PFSK-1 (cell line): ENCODE data around the gene C1QTNF9.

Experiments
- POLR2AphosphoS5 ChIP-seq: IDR thresholded peaks from 2 replicates; pipeline ENCODE4 v1.6.1; 2012; ENCODE audit warnings: low read depth, mild to moderate bottlenecking, control low read depth, low read length, moderate library complexity
- SIN3A ChIP-seq: IDR thresholded peaks from 2 replicates; pipeline ENCODE4 v1.6.1; 2012; ENCODE audit warnings: mild to moderate bottlenecking, low read length, moderate library complexity, borderline replicate concordance; ENCODE audit not compliant: insufficient read depth
- TAF1 ChIP-seq: IDR thresholded peaks from 2 replicates; pipeline ENCODE4 v1.6.1; 2012; ENCODE audit warnings: low read length, control low read depth, borderline replicate concordance; ENCODE audit not compliant: insufficient read depth
- TF ChIP-seq, protein P1 (sequence below), 2 experiments: IDR thresholded peaks; 2 replicates each; pipeline versions ENCODE4 v1.6.1 to v1.8.0; 2011 to 2012; ENCODE audit warnings: low read depth in 2 of 2, low read length in 2 of 2, control low read depth in 1 of 2, inconsistent platforms in 1 of 2, mild to moderate bottlenecking in 1 of 2, moderate library complexity in 1 of 2; ENCODE audit not compliant: insufficient read depth in 1 of 2

- TF ChIP-seq POLR2AphosphoS5 (no peak), SIN3A (no peak), TAF1 (no peak)
- TF ChIP-seq, protein P1, sequence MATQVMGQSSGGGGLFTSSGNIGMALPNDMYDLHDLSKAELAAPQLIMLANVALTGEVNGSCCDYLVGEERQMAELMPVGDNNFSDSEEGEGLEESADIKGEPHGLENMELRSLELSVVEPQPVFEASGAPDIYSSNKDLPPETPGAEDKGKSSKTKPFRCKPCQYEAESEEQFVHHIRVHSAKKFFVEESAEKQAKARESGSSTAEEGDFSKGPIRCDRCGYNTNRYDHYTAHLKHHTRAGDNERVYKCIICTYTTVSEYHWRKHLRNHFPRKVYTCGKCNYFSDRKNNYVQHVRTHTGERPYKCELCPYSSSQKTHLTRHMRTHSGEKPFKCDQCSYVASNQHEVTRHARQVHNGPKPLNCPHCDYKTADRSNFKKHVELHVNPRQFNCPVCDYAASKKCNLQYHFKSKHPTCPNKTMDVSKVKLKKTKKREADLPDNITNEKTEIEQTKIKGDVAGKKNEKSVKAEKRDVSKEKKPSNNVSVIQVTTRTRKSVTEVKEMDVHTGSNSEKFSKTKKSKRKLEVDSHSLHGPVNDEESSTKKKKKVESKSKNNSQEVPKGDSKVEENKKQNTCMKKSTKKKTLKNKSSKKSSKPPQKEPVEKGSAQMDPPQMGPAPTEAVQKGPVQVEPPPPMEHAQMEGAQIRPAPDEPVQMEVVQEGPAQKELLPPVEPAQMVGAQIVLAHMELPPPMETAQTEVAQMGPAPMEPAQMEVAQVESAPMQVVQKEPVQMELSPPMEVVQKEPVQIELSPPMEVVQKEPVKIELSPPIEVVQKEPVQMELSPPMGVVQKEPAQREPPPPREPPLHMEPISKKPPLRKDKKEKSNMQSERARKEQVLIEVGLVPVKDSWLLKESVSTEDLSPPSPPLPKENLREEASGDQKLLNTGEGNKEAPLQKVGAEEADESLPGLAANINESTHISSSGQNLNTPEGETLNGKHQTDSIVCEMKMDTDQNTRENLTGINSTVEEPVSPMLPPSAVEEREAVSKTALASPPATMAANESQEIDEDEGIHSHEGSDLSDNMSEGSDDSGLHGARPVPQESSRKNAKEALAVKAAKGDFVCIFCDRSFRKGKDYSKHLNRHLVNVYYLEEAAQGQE (IDR thresholded peaks at IDR 0.05; ENCODE audit: insufficient read depth in 1 of 2, low read depth in 2 of 2, low read length in 2 of 2), result no peak
Measured at GRCh38 chr13:24340608-24340955, 31.2 kb downstream of the C1QTNF9 start.
